H9 (cell line): ENCODE data around the gene CLPTM1L. TPM values are rescaled to one million over a fixed set of nuclear protein-coding genes. Genes with fewer than 3 reads are reported as not detected.

Experiments used
- DNase-seq: peaks from one replicate; pipeline ENCODE4 v3.0.0-alpha.2; 2017
- H2AFZ ChIP-seq: one replicate; pipeline ENCODE4 v1.6.1; 2013; ENCODE audit warnings: mild to moderate bottlenecking, low read length, control low read depth, moderate library complexity
- H2AK5ac ChIP-seq: 2 replicates; pipeline ENCODE4 v1.6.1; 2013; ENCODE audit warnings: low read length, control low read depth, mixed read lengths; ENCODE audit not compliant: insufficient read length
- H2BK120ac ChIP-seq: one replicate; pipeline ENCODE4 v1.6.1; 2013; ENCODE audit warnings: low read depth, mild to moderate bottlenecking, low read length, control low read depth, inconsistent platforms; ENCODE audit not compliant: poor library complexity, severe bottlenecking
- H2BK12ac ChIP-seq: 2 replicates; pipeline ENCODE4 v1.6.1; 2013; ENCODE audit warnings: low read length, control low read depth, mixed read lengths, low read depth; ENCODE audit not compliant: insufficient read length
- H2BK15ac ChIP-seq: 2 replicates; pipeline ENCODE4 v1.6.1; 2013; ENCODE audit warnings: low read depth, low read length, control low read depth
- H2BK20ac ChIP-seq: one replicate; pipeline ENCODE4 v1.6.1; 2013; ENCODE audit warnings: low read depth, mild to moderate bottlenecking, low read length, control low read depth, inconsistent platforms; ENCODE audit not compliant: poor library complexity, severe bottlenecking
- H2BK5ac ChIP-seq: 2 replicates; pipeline ENCODE4 v1.6.1; 2013; ENCODE audit warnings: low read length, control low read depth, mixed read lengths; ENCODE audit not compliant: insufficient read length
- H3K14ac ChIP-seq: 2 replicates; pipeline ENCODE4 v1.6.1; 2013; ENCODE audit warnings: low read length, control low read depth; ENCODE audit not compliant: insufficient read depth
- H3K18ac ChIP-seq: 2 replicates; pipeline ENCODE4 v1.6.1; 2013; ENCODE audit warnings: low read depth, mild to moderate bottlenecking, mixed read lengths, low read length, control low read depth; ENCODE audit not compliant: insufficient read length
- H3K23ac ChIP-seq: 2 replicates; pipeline ENCODE4 v1.6.1; 2013; ENCODE audit warnings: low read length, control low read depth, mixed read lengths, low read depth; ENCODE audit not compliant: insufficient read length
- H3K23me2 ChIP-seq: 2 replicates; pipeline ENCODE4 v1.6.1; 2013; ENCODE audit warnings: low read depth, mild to moderate bottlenecking, mixed read lengths, low read length, control low read depth; ENCODE audit not compliant: insufficient read length, poor library complexity, severe bottlenecking
- H3K27ac ChIP-seq: 2 replicates; pipeline ENCODE4 v1.5.1; 2013; ENCODE audit warnings: low read length, control low read depth, mixed read lengths, low read depth; ENCODE audit not compliant: insufficient read length
- H3K27me3 ChIP-seq: 2 replicates; pipeline ENCODE4 v1.6.1; 2013; ENCODE audit warnings: low read length, control low read depth, inconsistent platforms; ENCODE audit not compliant: insufficient read depth
- H3K4ac ChIP-seq: 2 replicates; pipeline ENCODE4 v1.6.1; 2013; ENCODE audit warnings: low read depth, mild to moderate bottlenecking, control low read depth, inconsistent platforms, low read length, moderate library complexity
- H3K4me1 ChIP-seq: 2 replicates; pipeline ENCODE4 v1.6.1; 2013; ENCODE audit warnings: low read length, control low read depth, inconsistent platforms; ENCODE audit not compliant: insufficient read depth
- H3K4me2 ChIP-seq: 2 replicates; pipeline ENCODE4 v1.6.1; 2013; ENCODE audit warnings: low read length, control low read depth, mixed read lengths; ENCODE audit not compliant: insufficient read length, insufficient read depth
- H3K56ac ChIP-seq: 2 replicates; pipeline ENCODE4 v1.6.1; 2013; ENCODE audit warnings: low read depth, mild to moderate bottlenecking, mixed read lengths, low read length, control low read depth; ENCODE audit not compliant: insufficient read length
- H3K79me1 ChIP-seq: 2 replicates; pipeline ENCODE4 v1.6.1; 2013; ENCODE audit warnings: low read depth, mild to moderate bottlenecking, moderate library complexity, low read length, control low read depth, inconsistent platforms; ENCODE audit not compliant: insufficient read depth, poor library complexity, severe bottlenecking
- H3K79me2 ChIP-seq: 2 replicates; pipeline ENCODE4 v1.6.1; 2013; ENCODE audit warnings: low read length, control low read depth, inconsistent platforms; ENCODE audit not compliant: insufficient read depth
- H3K9ac ChIP-seq: 2 replicates; pipeline ENCODE4 v1.6.1; 2013; ENCODE audit warnings: low read length, control low read depth, mixed read lengths; ENCODE audit not compliant: insufficient read length; ENCODE audit errors: extremely low read depth
- H3K9me3 ChIP-seq: one replicate; pipeline ENCODE4 v1.6.1; 2013; ENCODE audit warnings: low read depth, low read length, inconsistent platforms; ENCODE audit not compliant: control insufficient read depth
- H3T11ph ChIP-seq: one replicate; pipeline ENCODE4 v1.6.1; 2013; ENCODE audit warnings: mild to moderate bottlenecking, low read length, control low read depth, inconsistent platforms
- H4K20me1 ChIP-seq: one replicate; pipeline ENCODE4 v1.6.1; 2013; ENCODE audit not compliant: control insufficient read depth, insufficient read length, insufficient read depth
- H4K5ac ChIP-seq: 2 replicates; pipeline ENCODE4 v1.6.1; 2013; ENCODE audit warnings: low read depth, mild to moderate bottlenecking, mixed read lengths, low read length, control low read depth; ENCODE audit not compliant: insufficient read length
- H4K8ac ChIP-seq: replicated peaks from 2 replicates; pipeline ENCODE4 v1.6.1; 2013; ENCODE audit warnings: low read length, control low read depth, mixed read lengths, low read depth; ENCODE audit not compliant: insufficient read length
- H4K91ac ChIP-seq: 2 replicates; pipeline ENCODE4 v1.6.1; 2013; ENCODE audit warnings: low read depth, mild to moderate bottlenecking, moderate library complexity, mixed read lengths, low read length, control low read depth; ENCODE audit not compliant: insufficient read length
- H3K27ac Mint-ChIP-seq, 3 experiments: 2 replicates in 2 of 3; 3 replicates in 1 of 3; pipeline ENCODE4 v1.8.0; 2020 to 2021; ENCODE audit warnings: mixed read lengths in 3 of 3, mild to moderate bottlenecking in 1 of 3, moderate library complexity in 1 of 3
- H3K27me3 Mint-ChIP-seq: 2 replicates; pipeline ENCODE4 v1.8.0; 2021; ENCODE audit warnings: low read depth, mild to moderate bottlenecking, moderate library complexity, mixed read lengths
- H3K36me3 Mint-ChIP-seq, 3 experiments: 2 replicates in 2 of 3; 3 replicates in 1 of 3; pipeline ENCODE4 v1.8.0; 2020 to 2021; ENCODE audit warnings: low read depth in 3 of 3, mixed read lengths in 3 of 3; ENCODE audit not compliant: insufficient read depth in 1 of 3
- H3K4me1 Mint-ChIP-seq, 2 experiments: 2 replicates each; pipeline ENCODE4 v1.8.0; 2020; ENCODE audit warnings: mixed read lengths in 2 of 2
- H3K4me3 Mint-ChIP-seq, 2 experiments: 2 replicates in 1 of 2; 3 replicates in 1 of 2; pipeline ENCODE4 v1.8.0; 2020 to 2021; ENCODE audit warnings: mild to moderate bottlenecking in 2 of 2, mixed read lengths in 2 of 2, moderate library complexity in 1 of 2
- H3K9me3 Mint-ChIP-seq, 2 experiments: 2 replicates in 1 of 2; 3 replicates in 1 of 2; pipeline ENCODE4 v1.8.0; 2020; ENCODE audit warnings: mild to moderate bottlenecking in 2 of 2, mixed read lengths in 2 of 2, moderate library complexity in 1 of 2
- WGBS: extraction: QIAGEN DNeasy Blood & Tissue Kit; methylation state at CpG from one replicate; pipeline ENCODE4 v1.1.7; 2013; ENCODE audit warnings: missing lambda C conversion rate, low lambda C conversion rate, mixed read lengths; ENCODE audit not compliant: insufficient read length; ENCODE audit errors: extremely low coverage; 5-methylcytosine and 5-hydroxymethylcytosine counted together
- total RNA-seq: library from RNA; stranded (reverse); gene quantifications from 2 replicates; pipeline ENCODE4 v1.2.1, GENCODE V29; 2021
- TF ChIP-seq, protein P1 (sequence below): fragments of 200-600 bp; sonication (generic); conservative IDR thresholded peaks from 3 replicates; pipeline ENCODE4 v1.8.0; 2021; ENCODE audit warnings: antibody characterized with exemption, mild to moderate bottlenecking

The CLPTM1L gene
- total RNA-seq, 1 experiment from 2014 or later, result 108 TPM

DNA sequence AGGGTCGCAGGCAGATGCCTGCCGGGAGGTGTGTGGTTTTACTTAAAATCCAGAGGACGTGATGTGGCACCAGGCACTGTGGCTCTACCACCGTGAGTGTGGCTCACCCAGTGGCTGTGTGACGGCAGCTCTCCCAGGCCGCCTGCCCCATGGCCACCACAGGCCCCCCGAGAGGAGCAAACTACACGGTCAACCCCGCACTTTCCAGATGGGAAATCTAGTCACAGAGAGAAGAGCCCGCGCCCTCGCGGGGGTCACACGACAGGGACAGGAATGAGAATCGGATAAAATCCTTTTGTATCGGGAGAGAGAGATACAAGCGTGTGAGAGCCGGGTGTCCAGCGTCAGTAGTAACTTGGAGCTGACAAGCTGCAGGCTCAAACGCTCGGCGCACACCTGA lies 74.5 kb downstream of the CLPTM1L start:
- H2AK5ac ChIP-seq, result no peak overlapping the region
- Mint-ChIP-seq H3K4me1 (no peaks in the 10 kb centered on the region), H3K36me3 (peaks cover 20 to 40% (median 32%) of the 10 kb centered on the region in 3 experiments; a peak in 6 of 7 replicates), H3K27me3 (peaks cover 1% of the 10 kb centered on the region; the same call in 1 of the 2 replicates), H3K9me3 (no peaks in the 10 kb centered on the region), H3K27ac (peak overlapping the region in 2 of 3 experiments; percentile 44 to 70; a peak in 1 of 7 replicates), H3K4me3 (no peak overlapping the region)
- no peak overlapping the region for H2BK5ac ChIP-seq
- peaks cover 2% of the 10 kb centered on the region; the same call in 1 of the 2 replicates for H3K79me2 ChIP-seq
- H3T11ph ChIP-seq, result no peak overlapping the region
- TF ChIP-seq, protein P1, sequence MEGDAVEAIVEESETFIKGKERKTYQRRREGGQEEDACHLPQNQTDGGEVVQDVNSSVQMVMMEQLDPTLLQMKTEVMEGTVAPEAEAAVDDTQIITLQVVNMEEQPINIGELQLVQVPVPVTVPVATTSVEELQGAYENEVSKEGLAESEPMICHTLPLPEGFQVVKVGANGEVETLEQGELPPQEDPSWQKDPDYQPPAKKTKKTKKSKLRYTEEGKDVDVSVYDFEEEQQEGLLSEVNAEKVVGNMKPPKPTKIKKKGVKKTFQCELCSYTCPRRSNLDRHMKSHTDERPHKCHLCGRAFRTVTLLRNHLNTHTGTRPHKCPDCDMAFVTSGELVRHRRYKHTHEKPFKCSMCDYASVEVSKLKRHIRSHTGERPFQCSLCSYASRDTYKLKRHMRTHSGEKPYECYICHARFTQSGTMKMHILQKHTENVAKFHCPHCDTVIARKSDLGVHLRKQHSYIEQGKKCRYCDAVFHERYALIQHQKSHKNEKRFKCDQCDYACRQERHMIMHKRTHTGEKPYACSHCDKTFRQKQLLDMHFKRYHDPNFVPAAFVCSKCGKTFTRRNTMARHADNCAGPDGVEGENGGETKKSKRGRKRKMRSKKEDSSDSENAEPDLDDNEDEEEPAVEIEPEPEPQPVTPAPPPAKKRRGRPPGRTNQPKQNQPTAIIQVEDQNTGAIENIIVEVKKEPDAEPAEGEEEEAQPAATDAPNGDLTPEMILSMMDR, result no peak
- H3K27me3 ChIP-seq, result no peaks in the 10 kb centered on the region
- no peak overlapping the region for H4K8ac ChIP-seq
- no peak overlapping the region for H2AFZ ChIP-seq
- H3K4ac ChIP-seq, result no peak overlapping the region
- H3K23me2 ChIP-seq, result no peaks in the 10 kb centered on the region
- no peaks in the 10 kb centered on the region for H3K9me3 ChIP-seq
- no peak overlapping the region for H4K5ac ChIP-seq
- H2BK120ac ChIP-seq, result no peak overlapping the region
- no peak overlapping the region for H3K23ac ChIP-seq
- no peak overlapping the region for H3K56ac ChIP-seq
- H4K20me1 ChIP-seq, result no peaks in the 10 kb centered on the region
- no peak overlapping the region for H3K27ac ChIP-seq
- no CpG with 5 or more reads among the region's 22 CpGs for WGBS
- no peak overlapping the region for H2BK15ac ChIP-seq
- no peak overlapping the region for H3K4me2 ChIP-seq
- no peak overlapping the region for H4K91ac ChIP-seq
- no peak overlapping the region for H2BK12ac ChIP-seq
- H3K4me1 ChIP-seq, result no peaks in the 10 kb centered on the region
- H3K9ac ChIP-seq, result no peak overlapping the region
- DNase-seq, result no peak
- H3K14ac ChIP-seq, result no peak overlapping the region
- no peak overlapping the region for H2BK20ac ChIP-seq
- H3K18ac ChIP-seq, result no peak overlapping the region
- no peaks in the 10 kb centered on the region for H3K79me1 ChIP-seq
